Measurements from ENCODE around the gene GLYR1.

GRCh38 chr16:4803401-4803844 lies 43.7 kb downstream of the GLYR1 start:
- TF ChIP-seq ZBTB33 (IDR thresholded peaks at IDR 0.05) (no peak), MAX (IDR thresholded peaks at IDR 0.05) (no peak), CTCF (IDR thresholded peaks at IDR 0.05; ENCODE audit: low read depth, low read length, missing input control) (no peak), ATF3 (IDR thresholded peaks at IDR 0.05) (no peak), JUND (IDR thresholded peaks at IDR 0.05) (no peak), YY1 (IDR thresholded peaks at IDR 0.05) (no peak), EGR1 (IDR thresholded peaks at IDR 0.05; ENCODE audit: low read depth in 2 of 2) (no peak)
